ENCODE measurements around the gene RAI1. TPM values are rescaled to one million over a fixed set of nuclear protein-coding genes. Genes with fewer than 3 reads are reported as not detected.
A peak's percentile ranks its signal among the peaks of the same experiment; 100 is the strongest.

The RAI1 gene
- total and polyA plus RNA-seq, 10 of the 15 experiments (the other 5 are each of a cell fraction or from before 2014, with no cell fraction given): 0.66 to 37.7 (median 6.0) TPM

DNA sequence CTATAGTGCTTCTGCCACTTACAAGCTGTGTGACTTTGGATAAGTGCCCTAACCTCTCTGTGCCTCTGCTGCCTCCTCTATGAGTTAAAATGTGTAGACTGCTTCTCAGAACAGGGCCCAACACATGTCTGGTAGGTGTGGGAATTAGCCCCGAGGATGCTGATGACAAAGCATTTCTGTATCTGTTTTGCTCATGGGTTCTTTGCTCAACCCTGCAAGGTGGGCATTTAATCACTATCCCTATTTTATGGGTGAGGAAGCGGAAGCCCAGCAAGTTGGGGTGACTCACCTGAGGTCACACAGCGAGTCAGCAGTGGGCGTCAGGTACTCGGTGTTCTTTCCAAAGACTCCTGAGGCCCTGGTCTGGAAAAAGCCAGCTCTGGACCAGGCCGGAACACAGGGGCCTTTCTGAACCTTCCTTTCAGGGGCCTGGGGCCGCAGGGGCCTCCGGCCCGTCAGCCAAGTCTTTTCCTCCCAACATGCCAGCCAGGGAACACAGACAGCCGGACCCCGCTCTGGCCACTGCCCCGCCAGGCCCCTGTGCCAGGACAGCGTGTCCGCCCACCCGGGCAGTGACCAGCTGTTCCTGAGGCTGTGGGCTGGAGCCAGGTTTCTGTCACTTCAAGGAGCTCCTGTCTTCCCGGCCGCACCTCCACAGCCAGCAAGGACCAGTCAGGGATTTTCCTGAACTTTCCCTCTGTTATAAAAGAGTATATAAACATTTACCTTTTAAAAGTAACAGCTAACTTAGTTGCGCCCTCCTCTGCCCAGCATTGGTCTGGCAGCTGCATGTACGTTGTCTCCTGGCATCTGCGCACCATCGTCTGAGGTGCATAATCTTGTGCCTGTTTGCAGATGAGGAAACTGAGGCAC is 93.0 kb downstream of the RAI1 start:
- no peaks in the 10 kb centered on the region for H4K20me1 ChIP-seq (ENCODE audit: control insufficient read depth, insufficient read depth)
- no TSS peak for BruUV-seq (replicated peaks)
- intact Hi-C loops (cut with micrococcal nuclease; ENCODE audit: unreplicated experiment) (no loop called here), in situ Hi-C loops (cut with MboI) (no loop called here)
- H3K4me3 ChIP-seq: no peak overlapping the region
- POLR2A ChIA-PET: no interaction called here
- ATAC-seq (no peak), DNase-seq (ENCODE audit: low read depth, low spot score) (no peak), FAIRE-seq (no peak)
- RAD21 ChIA-PET (ENCODE audit: unreplicated experiment): no interaction called here
- no peaks in the 10 kb centered on the region for H3K9me3 ChIP-seq (replicated peaks; ENCODE audit: control insufficient read depth, insufficient read depth, low read length)
- H3K4me1 ChIP-seq (ENCODE audit: control insufficient read depth, insufficient read depth, low read length): peaks cover 3% of the 10 kb centered on the region; the same call in 1 of the 2 replicates
- peaks cover 0 to 2% of the 10 kb centered on the region in 2 experiments; a peak in 2 of 4 replicates for H3K36me3 ChIP-seq (ENCODE audit: control insufficient read depth in 2 of 2, insufficient read depth in 2 of 2, low read length in 1 of 2)
- no peak overlapping the region for H3K27ac ChIP-seq (ENCODE audit: control insufficient read depth, insufficient read depth)
- H3K4me2 ChIP-seq (ENCODE audit: control insufficient read depth, insufficient read depth): no peak overlapping the region
- no peaks in the 10 kb centered on the region for H3K27me3 ChIP-seq (replicated peaks in 1 of 2; ENCODE audit: control insufficient read depth in 2 of 2, insufficient read depth in 2 of 2, low read length in 1 of 2)
- no peak overlapping the region for H2AFZ ChIP-seq (ENCODE audit: control insufficient read depth, low read depth, low read length)
- SMC1A ChIA-PET (ENCODE audit: uncharacterized antibody, unreplicated experiment): interaction anchor here (1.0 kb wide), 1 partner anchor 94 kb away, joined by 4 read pairs; no protein-coding TSS in a partner anchor
- 79% methylated on average over 20 of the region's 21 CpGs for WGBS (ENCODE audit: insufficient coverage, insufficient replicate concordance, low lambda C conversion rate, missing lambda C conversion rate)
- H3K9ac ChIP-seq (ENCODE audit: control insufficient read depth, insufficient read depth, low read length): no peak overlapping the region
- TF ChIP-seq SMC3 (IDR thresholded peaks at IDR 0.05; ENCODE audit: borderline replicate concordance, low read length) (peak; percentile 16; the same call in 1 of the 2 replicates), IRF4 (IDR thresholded peaks at IDR 0.05; ENCODE audit: low read depth, low read length) (no peak), GATAD2B (conservative IDR thresholded peaks at IDR 0.05; ENCODE audit: low read depth) (no peak), NR2C1 (IDR thresholded peaks at IDR 0.05) (no peak)
- TF ChIP-seq, protein P1, sequence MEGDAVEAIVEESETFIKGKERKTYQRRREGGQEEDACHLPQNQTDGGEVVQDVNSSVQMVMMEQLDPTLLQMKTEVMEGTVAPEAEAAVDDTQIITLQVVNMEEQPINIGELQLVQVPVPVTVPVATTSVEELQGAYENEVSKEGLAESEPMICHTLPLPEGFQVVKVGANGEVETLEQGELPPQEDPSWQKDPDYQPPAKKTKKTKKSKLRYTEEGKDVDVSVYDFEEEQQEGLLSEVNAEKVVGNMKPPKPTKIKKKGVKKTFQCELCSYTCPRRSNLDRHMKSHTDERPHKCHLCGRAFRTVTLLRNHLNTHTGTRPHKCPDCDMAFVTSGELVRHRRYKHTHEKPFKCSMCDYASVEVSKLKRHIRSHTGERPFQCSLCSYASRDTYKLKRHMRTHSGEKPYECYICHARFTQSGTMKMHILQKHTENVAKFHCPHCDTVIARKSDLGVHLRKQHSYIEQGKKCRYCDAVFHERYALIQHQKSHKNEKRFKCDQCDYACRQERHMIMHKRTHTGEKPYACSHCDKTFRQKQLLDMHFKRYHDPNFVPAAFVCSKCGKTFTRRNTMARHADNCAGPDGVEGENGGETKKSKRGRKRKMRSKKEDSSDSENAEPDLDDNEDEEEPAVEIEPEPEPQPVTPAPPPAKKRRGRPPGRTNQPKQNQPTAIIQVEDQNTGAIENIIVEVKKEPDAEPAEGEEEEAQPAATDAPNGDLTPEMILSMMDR (IDR thresholded peaks at IDR 0.05 in 2 of 3, conservative IDR thresholded peaks at IDR 0.05 in 1 of 3; ENCODE audit: control insufficient read depth in 2 of 3, extremely low read depth in 1 of 3, insufficient read depth in 1 of 3, low read depth in 3 of 3, low read length in 3 of 3): peak in 2 of 3 experiments; percentile 14 to 16; a peak in 1 of 6 replicates
- H3K79me2 ChIP-seq (ENCODE audit: control insufficient read depth, insufficient read depth, low read length): no peaks in the 10 kb centered on the region; the same call in 1 of the 2 replicates
- CTCF ChIA-PET: interaction anchor here (1.0 kb wide), 1 partner anchor 145 kb away, joined by 3 read pairs; no protein-coding TSS in a partner anchor
